ENCODE data around the gene LIN28B. TPM values are rescaled to one million over a fixed set of nuclear protein-coding genes. Genes with fewer than 3 reads are reported as not detected.

The LIN28B gene
- total RNA-seq, 4 donors from 2014 or later, result 0.14 TPM; not detected in 3

DNA sequence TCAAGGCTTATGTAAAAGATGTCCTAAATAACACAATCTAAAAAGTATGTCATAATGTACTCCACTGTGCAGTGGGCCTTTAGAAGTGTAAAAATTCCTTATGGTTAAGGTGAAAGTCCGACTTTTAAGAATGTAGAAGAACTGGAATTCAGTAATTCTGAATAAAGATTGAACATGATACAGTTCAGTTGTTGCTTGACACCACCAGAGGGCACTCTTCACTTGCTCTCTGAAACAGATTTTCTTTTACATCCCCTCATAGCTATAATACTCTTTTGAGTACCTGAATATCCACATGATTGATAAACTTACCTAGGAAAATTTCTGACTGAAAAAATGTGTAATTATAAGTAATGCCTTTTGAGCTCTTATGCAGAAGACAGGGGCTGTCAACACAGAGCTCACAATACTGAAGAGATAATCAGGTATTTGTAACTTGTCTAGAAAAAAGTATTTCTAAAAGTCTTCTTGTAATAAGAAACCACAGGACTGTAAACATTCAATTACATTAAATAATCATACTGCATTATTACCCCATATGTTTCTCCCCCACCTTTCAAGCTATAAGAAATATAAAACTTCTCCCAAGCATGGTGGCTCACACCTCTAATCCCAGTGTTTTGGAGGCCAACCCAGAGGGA, 130.8 kb downstream of the LIN28B start:
- no peaks in the 10 kb centered on the region for H3K9me3 ChIP-seq
- intact Hi-C loops (cut with DNase I; ENCODE audit: low total_unique reads), result no loop called here
- H3K27me3 ChIP-seq, result no peaks in the 10 kb centered on the region
- TF ChIP-seq POLR2A (IDR thresholded peaks at IDR 0.05), result no peak
- TF ChIP-seq, protein P1, sequence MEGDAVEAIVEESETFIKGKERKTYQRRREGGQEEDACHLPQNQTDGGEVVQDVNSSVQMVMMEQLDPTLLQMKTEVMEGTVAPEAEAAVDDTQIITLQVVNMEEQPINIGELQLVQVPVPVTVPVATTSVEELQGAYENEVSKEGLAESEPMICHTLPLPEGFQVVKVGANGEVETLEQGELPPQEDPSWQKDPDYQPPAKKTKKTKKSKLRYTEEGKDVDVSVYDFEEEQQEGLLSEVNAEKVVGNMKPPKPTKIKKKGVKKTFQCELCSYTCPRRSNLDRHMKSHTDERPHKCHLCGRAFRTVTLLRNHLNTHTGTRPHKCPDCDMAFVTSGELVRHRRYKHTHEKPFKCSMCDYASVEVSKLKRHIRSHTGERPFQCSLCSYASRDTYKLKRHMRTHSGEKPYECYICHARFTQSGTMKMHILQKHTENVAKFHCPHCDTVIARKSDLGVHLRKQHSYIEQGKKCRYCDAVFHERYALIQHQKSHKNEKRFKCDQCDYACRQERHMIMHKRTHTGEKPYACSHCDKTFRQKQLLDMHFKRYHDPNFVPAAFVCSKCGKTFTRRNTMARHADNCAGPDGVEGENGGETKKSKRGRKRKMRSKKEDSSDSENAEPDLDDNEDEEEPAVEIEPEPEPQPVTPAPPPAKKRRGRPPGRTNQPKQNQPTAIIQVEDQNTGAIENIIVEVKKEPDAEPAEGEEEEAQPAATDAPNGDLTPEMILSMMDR (IDR thresholded peaks at IDR 0.05), result peak; percentile 59 to 77 (median 72)
- DNase-seq, result peak in 1 of 2 donors; percentile 28
- H3K27ac ChIP-seq, result no peak overlapping the region
- no peak overlapping the region for H3K4me3 ChIP-seq
- H3K4me1 ChIP-seq, result no peaks in the 10 kb centered on the region
- H3K36me3 ChIP-seq, result no peaks in the 10 kb centered on the region

DNA sequence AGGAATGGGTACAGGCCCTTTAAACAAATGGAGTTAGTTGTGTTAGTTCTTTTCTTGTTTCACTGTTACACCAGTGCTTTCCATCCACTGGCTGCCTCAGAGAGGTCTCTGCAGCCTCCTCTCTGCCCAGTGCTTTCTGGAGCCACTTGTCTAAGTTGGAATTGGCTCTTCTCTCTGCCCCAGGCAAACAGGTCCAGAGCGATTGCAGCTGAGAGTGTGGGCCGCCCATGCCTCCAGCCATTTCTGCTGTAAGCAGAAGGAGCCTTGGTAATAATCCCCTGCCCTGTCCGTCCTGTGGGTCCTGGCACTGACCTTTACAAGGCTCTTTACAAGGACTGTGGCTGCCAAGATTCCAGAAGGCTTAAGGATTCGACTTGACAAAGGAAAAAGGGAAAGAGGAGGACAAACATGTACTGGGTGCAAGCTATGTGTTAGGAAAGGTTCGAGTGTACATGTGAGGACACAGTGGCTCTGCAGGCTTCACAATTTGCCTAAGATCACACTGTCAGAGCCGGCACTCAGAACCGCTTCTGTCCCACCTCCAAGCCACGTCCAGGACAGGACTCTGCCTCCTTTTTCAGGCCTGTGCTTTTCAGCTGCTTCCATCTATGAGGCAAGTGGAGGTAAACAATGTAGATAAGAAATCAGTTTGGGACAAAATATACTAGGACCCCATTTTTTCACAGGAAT, 134.4 kb downstream of the LIN28B start:
- no peaks in the 10 kb centered on the region for H3K9me3 ChIP-seq
- H3K27me3 ChIP-seq, result no peaks in the 10 kb centered on the region
- no peak for DNase-seq
- H3K27ac ChIP-seq, result no peak overlapping the region
- H3K36me3 ChIP-seq, result no peaks in the 10 kb centered on the region
- H3K4me1 ChIP-seq, result no peaks in the 10 kb centered on the region
- TF ChIP-seq, protein P1 (IDR thresholded peaks at IDR 0.05), result no peak
- TF ChIP-seq POLR2A (IDR thresholded peaks at IDR 0.05), result no peak
- intact Hi-C loops (cut with DNase I; ENCODE audit: low total_unique reads), result no loop called here
- H3K4me3 ChIP-seq, result no peak overlapping the region

DNA sequence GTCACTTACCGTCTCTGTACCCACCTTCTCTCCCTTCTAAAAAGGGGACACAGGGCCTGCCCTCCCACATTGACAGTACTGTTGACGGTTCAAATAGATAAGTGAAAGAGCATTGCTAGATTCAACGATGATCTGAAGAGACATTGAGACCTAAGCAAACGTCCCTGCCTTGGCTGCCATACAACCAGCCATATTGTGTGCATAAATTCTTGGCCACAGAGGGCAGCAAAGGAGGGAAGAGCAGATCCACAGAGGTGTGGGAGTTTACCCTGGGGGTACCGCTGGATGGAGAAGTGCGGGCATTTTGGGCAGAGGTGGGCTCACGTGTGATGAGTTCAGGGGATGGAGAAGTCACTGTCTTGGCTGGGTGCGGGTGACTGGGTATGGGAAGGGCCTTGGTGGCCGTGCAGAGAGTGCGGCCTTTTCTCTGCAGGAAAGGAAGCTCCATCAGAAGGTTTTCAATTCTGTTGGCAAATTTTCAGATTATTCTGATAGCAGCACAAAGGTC, 137.3 kb downstream of the LIN28B start:
- DNase-seq, result no peak
- Histone ChIP-seq H3K9me3 (no peaks in the 10 kb centered on the region), H3K4me1 (no peaks in the 10 kb centered on the region), H3K36me3 (no peaks in the 10 kb centered on the region), H3K27me3 (no peaks in the 10 kb centered on the region), H3K27ac (no peak overlapping the region), H3K4me3 (no peak overlapping the region)
- intact Hi-C loops (cut with DNase I; ENCODE audit: low total_unique reads), result no loop called here
- TF ChIP-seq, protein P1 (IDR thresholded peaks at IDR 0.05), result no peak
- TF ChIP-seq POLR2A (IDR thresholded peaks at IDR 0.05), result no peak

DNA sequence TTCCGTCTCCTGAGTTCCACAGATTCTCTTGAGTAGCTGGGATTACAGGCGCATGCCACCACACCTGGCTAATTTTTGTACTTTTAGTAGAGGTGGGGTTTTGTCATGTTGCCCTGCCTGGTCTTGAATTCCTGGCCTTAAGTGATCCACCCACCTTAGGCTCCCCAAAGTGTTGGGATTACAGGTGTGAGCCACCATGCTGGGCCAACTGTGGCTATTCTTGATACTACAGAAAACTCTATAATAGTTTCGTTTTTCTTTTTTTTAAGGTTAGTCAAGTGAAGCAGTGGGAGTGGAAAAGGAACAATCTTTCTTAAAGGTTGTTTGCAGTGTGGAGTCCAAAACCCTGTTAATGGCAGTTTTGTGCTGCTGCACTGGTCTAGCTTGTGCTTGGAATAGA, 138.2 kb downstream of the LIN28B start:
- no peak for DNase-seq
- H3K4me3 ChIP-seq, result no peak overlapping the region
- no peaks in the 10 kb centered on the region for H3K4me1 ChIP-seq
- no peaks in the 10 kb centered on the region for H3K9me3 ChIP-seq
- no peaks in the 10 kb centered on the region for H3K36me3 ChIP-seq
- intact Hi-C loops (cut with DNase I; ENCODE audit: low total_unique reads), result no loop called here
- TF ChIP-seq, protein P1 (IDR thresholded peaks at IDR 0.05), result no peak
- no peak for TF ChIP-seq POLR2A (IDR thresholded peaks at IDR 0.05)
- no peak overlapping the region for H3K27ac ChIP-seq
- no peaks in the 10 kb centered on the region for H3K27me3 ChIP-seq

DNA sequence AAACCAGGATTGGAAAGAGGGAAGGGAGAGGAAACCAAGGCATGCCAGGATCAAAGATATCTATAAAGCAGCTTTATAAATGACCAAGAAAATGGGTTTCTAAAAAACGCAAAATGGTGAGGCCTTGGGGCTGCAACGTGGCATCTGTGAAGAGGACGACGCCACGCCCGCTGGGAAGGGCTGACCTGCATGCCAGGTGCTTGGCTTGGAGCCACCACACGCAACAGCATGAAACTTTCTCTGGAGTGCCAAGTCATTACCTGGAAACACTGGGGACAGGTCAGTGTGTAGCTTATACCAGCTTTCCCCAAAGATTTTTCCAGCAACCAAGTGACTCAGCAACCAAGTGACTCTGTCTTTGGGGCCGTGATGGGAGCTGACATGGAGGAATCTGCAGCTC, 140.4 kb downstream of the LIN28B start:
- TF ChIP-seq, protein P1 (IDR thresholded peaks at IDR 0.05), result no peak
- no peak for TF ChIP-seq POLR2A (IDR thresholded peaks at IDR 0.05)
- Histone ChIP-seq H3K9me3 (no peaks in the 10 kb centered on the region), H3K4me3 (no peak overlapping the region), H3K27ac (no peak overlapping the region), H3K4me1 (no peaks in the 10 kb centered on the region), H3K27me3 (no peaks in the 10 kb centered on the region), H3K36me3 (no peaks in the 10 kb centered on the region)
- DNase-seq, result no peak
- intact Hi-C loops (cut with DNase I; ENCODE audit: low total_unique reads), result no loop called here
